Measurements from ENCODE around the gene RAB38. TPM values are rescaled to one million over a fixed set of nuclear protein-coding genes. Genes with fewer than 3 reads are reported as not detected.

RAB38 gene
- total RNA-seq, 2 donors from 2014 or later = 1.8 to 7.6 TPM

GRCh38 chr11:88102598-88102934 is 72.7 kb downstream of the RAB38 start:
- no peaks in the 10 kb centered on the region for H3K36me3 ChIP-seq
- no peak overlapping the region for H3K27ac ChIP-seq
- WGBS = 71% methylated on average over 3 of the region's 3 CpGs
- H3K27me3 ChIP-seq (replicated peaks; ENCODE audit: insufficient read depth) = no peaks in the 10 kb centered on the region
- no peak for DNase-seq (ENCODE audit: low spot score)
- no peak overlapping the region for H3K4me3 ChIP-seq
- no peak for TF ChIP-seq CTCF (IDR thresholded peaks at IDR 0.05)
- TF ChIP-seq POLR2AphosphoS5 (IDR thresholded peaks at IDR 0.05) = no peak
- TF ChIP-seq POLR2A (IDR thresholded peaks at IDR 0.05) = no peak
- H3K9me3 ChIP-seq = no peaks in the 10 kb centered on the region
- intact Hi-C loops (cut with DNase I) = no loop called here
- no peaks in the 10 kb centered on the region for H3K4me1 ChIP-seq (replicated peaks)

- Histone ChIP-seq H3K27ac (no peak overlapping the region), H3K36me3 (no peaks in the 10 kb centered on the region), H3K27me3 (replicated peaks; ENCODE audit: insufficient read depth) (no peaks in the 10 kb centered on the region), H3K9me3 (no peaks in the 10 kb centered on the region), H3K4me1 (replicated peaks) (no peaks in the 10 kb centered on the region), H3K4me3 (no peak overlapping the region)
- WGBS = 69% methylated on average over 3 of the region's 3 CpGs
- DNase-seq (ENCODE audit: low spot score) = no peak
- no peak for TF ChIP-seq POLR2A (IDR thresholded peaks at IDR 0.05)
- no peak for TF ChIP-seq POLR2AphosphoS5 (IDR thresholded peaks at IDR 0.05)
- TF ChIP-seq CTCF (IDR thresholded peaks at IDR 0.05) = no peak
- intact Hi-C loops (cut with DNase I) = no loop called here
Measured at GRCh38 chr11:88101881-88102597, 73.2 kb downstream of the RAB38 start.

GRCh38 chr11:88100151-88100550 is 75.1 kb downstream of the RAB38 start:
- intact Hi-C loops (cut with DNase I) = no loop called here
- no peak for DNase-seq (ENCODE audit: low spot score)

GRCh38 chr11:88098289-88098688 is 77.0 kb downstream of the RAB38 start:
- H3K36me3 ChIP-seq = no peaks in the 10 kb centered on the region
- DNase-seq (ENCODE audit: low spot score) = no peak

More at GRCh38 chr11:88100151-88100550, 75.1 kb downstream of the RAB38 start:
- Histone ChIP-seq H3K27me3 (replicated peaks; ENCODE audit: insufficient read depth) (no peaks in the 10 kb centered on the region), H3K9me3 (no peaks in the 10 kb centered on the region), H3K36me3 (no peaks in the 10 kb centered on the region), H3K4me3 (no peak overlapping the region), H3K27ac (no peak overlapping the region), H3K4me1 (replicated peaks) (no peaks in the 10 kb centered on the region)
- WGBS = 57% methylated on average over 6 of the region's 6 CpGs
- TF ChIP-seq POLR2AphosphoS5 (IDR thresholded peaks at IDR 0.05) = no peak
- TF ChIP-seq CTCF (IDR thresholded peaks at IDR 0.05) = no peak
- TF ChIP-seq POLR2A (IDR thresholded peaks at IDR 0.05) = no peak

More at GRCh38 chr11:88098289-88098688, 77.0 kb downstream of the RAB38 start:
- TF ChIP-seq POLR2A (IDR thresholded peaks at IDR 0.05) (no peak), CTCF (IDR thresholded peaks at IDR 0.05) (no peak), POLR2AphosphoS5 (IDR thresholded peaks at IDR 0.05) (no peak)
- no peaks in the 10 kb centered on the region for H3K9me3 ChIP-seq
- H3K27me3 ChIP-seq (replicated peaks; ENCODE audit: insufficient read depth) = no peaks in the 10 kb centered on the region
- no peaks in the 10 kb centered on the region for H3K4me1 ChIP-seq (replicated peaks)
- intact Hi-C loops (cut with DNase I) = no loop called here
- H3K4me3 ChIP-seq = no peak overlapping the region
- no peak overlapping the region for H3K27ac ChIP-seq
